Frontal cortex (tissue), 4 donors: ENCODE data around the gene FIS1. TPM values are rescaled to one million over a fixed set of nuclear protein-coding genes. Genes with fewer than 3 reads are reported as not detected.

Experiments
- DNase-seq, 2 donors: peaks; one replicate each; pipeline ENCODE4 v3.0.0; 2012; ENCODE audit warnings: low spot score in 2 of 2
- FAIRE-seq: peaks from 2 replicates; lab custom pipeline; 2012; peaks lifted over from hg19 to GRCh38; lab: Jason Lieb, UNC
- total RNA-seq: library from RNA; depleted of rRNA; stranded (reverse); fragments of >200 nt; gene quantifications from one replicate; pipeline ENCODE4 v1.2.3, GENCODE V29; 2014
- donor health status: control.
- donor health status: control.
- donor health status: control.

Gene FIS1
- total RNA-seq, 1 donor from 2014 or later: 58.7 TPM

DNA sequence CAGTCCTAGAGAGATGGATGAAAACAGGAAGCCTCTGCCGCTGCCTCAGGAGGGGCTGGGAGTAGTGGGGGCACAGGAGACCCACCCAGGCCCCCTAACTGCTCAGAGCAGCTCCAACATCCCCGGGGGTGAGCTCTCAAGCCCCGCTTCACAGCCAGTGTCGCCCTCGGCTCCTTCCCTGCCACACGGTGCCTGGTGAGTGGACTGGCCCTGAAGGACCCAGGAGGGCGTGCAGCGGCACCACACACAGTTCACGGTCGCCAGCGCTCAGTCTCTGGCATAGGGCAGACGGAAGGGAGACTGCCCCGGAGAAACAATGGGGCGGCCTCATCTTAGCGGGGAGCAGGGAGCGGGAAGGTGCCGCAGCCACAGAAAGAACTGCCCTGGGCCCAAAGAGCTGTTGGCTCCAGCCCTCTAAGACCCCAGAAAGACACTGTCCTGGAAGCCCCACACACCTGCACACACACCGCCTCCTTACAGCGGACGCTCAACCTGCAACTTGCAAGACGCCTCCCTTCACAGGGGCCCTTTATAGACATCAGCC lies 8.5 kb downstream of the FIS1 start:
- DNase-seq: no peak

DNA sequence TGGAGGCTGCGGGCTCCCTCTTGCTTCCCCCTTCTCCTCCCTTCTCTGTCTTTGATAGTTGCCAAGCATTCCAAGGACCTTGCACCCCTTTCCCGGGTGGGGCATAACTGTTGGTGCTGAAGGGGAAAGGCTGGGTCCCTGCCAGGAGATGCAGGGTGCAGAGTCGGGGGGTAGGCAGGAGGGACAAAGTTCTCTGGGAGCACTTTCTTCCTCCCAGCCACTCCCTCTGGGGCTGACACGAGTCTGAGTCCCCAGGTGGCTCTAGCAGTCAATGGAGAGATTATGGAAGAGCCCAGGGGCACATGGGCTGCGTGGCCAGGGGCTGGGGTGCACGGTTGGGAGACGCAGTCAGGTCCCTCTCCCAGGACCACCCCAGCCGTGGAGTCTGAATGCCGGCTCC lies 9.4 kb downstream of the FIS1 start:
- no peak for FAIRE-seq

More for the DNA sequence above, 8.5 kb downstream of the FIS1 start:
- no peak for FAIRE-seq

DNA sequence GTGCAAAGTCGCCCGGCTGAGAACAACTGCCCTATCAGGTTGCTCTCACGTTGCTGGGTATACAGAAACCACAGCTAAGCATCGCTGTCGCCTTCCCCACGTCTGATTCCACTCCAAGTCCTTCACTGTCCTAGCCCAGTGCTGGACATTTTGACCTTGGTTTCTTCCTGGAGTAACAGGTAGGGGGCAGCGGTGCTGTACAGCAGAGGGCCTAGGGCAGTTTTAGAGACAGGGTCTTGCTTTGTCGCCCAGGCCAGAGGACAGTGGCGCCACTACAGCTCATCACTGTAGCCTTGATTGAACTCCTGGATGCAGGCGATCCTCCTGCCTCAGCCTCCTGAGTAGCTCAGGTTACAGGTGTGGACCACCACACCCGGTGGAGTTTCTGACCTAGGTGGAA lies 9.8 kb downstream of the FIS1 start:
- no peak for FAIRE-seq
- DNase-seq: no peak

More for the DNA sequence above, 9.4 kb downstream of the FIS1 start:
- DNase-seq: peak in 1 of 2 donors; percentile 5

DNA sequence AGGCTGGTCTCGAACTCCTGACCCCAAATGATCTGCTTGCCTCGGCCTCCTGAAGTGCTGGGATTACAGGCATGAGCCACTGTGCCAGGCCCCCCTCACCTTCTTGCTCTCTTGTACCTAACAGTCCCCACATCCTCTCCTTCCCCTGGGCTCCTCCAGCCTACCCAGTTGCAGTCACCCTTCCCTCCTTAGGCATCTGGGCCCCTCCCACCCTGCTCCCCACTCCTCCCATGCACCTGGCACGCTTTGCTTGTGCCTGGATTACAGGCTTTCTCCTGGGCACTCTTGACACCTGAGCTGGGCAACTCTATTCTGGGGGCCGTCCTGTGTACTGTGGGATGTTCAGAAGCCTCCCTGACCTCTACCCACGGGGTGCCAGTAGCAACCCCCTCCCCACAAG lies 10.2 kb downstream of the FIS1 start:
- DNase-seq (no peak), FAIRE-seq (no peak)

DNA sequence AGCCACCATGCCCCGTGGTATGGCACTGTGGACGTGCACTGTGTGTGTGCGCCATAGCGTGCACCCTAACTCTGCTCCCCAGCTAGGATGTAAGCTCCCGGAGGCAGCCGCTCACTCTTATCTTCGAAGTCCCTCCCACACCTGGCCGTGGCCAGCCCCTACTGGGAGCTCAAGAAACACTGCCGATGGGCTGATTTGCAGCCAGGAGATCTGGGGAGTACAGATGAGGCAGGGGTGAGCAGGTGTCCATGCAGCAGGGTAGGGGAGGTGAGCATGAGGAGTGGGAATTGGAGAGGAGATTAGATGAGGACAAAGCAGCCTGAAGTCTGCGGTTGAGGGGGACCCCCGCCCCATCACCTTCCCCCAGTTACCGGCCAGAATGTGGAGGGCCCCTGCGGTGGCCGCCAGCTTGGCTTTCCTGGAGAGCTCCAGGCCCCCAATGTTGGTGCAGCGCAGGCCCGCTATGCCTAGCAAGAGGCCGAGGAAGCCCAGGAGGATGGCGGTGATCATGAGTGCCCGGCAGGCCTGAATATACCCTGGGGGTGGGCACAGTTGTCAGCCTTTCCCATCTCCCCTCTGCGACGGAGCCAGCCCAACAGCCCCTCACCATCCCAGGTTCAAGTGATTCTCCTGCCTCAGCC lies 10.9 kb downstream of the FIS1 start:
- no peak for FAIRE-seq
- DNase-seq: no peak

DNA sequence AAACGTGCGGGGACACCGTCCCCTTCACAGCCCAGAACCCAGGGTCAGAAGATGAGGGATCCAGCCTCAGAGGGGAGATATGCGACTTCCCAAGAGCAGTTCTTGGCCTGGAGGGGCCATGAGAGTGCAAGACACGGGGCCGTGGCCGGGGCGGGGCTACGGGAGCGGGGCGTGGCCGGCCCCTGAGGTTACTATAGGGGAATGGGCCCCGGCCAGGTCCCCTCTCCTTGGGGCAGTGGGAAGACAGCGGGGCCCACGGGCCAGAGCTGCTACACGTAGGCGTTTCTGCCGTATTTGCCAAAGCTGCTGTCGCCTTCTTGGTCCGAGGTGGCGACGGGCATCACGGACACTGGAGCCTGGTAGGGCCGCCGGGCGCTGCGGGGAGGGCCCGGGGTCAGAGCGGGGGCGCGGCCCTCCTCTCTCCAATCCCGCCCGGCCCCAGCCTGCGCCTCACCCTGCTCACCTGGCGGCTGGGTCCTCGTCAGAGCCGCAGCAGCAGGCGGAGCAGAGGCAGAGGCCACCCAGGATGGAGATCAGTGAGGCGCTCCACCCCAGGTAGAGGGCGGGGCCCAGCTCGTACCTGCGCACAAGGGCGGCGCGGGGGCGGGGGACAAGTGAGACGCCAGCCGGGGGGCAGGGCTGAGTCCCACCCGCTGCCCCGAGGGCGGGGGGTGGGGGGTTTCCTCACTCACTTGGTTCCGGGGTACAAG lies 12.6 kb downstream of the FIS1 start:
- FAIRE-seq (no peak), DNase-seq (no peak)

DNA sequence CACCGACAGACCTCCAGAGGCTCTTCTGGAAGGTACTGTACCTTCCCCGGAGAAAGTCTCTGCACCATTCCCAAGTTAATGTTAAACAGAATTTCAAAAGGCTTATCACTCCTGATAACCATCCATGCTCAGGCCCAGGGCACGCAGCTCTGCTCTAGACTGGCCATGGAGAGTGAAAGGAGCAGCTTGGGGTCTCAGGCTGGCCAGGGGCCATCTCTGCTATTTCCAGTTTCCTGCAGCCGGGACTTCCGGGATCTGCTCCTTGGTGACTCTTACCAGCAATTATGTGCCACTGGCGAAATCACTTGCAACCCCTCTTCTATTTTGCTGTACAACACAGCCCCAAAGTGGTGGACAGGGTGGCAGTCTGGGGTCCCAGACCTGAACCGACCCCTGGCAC lies 13.2 kb downstream of the FIS1 start:
- FAIRE-seq: no peak
- no peak for DNase-seq

DNA sequence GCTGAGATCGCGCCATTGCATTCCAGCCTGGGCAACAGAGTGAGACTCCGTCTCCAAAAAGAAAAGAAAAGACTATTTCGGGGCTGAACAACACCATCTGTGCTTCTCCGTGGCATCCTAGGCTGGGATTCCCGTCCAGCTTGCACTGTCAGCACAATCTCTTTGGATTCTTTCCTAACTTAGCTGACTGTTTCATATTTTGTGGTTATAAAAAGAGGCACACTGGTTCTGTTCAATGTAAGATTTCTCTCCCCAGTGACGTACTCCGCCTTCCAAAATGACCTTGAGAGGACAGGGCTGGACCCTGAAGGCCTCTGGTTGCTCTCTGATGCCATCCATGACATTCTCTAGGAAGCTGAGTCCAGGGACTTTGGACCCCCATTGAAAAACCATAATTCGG lies 18.2 kb downstream of the FIS1 start:
- DNase-seq: no peak

DNA sequence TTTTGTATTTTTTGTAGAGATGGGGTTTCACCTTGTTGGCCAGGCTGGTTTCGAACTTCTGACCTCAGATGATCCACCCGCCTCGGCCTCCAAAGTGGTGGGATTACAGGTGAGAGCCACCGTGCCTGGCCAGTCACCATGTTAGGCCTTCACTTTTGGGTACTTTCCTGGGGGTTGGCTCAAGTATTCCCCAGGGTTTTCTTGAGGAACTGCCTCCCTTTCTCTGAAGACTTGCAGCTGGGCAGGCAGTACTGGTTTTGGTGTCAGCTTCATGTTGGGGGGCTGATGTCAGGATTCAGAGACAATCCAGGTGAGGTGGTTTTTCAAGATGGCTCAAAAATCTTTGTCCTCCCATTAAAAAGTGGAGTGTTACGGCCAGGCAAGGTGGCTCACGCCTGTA lies 19.2 kb downstream of the FIS1 start:
- no peak for DNase-seq
- no peak for FAIRE-seq

More for the DNA sequence above, 18.2 kb downstream of the FIS1 start:
- no peak for FAIRE-seq

DNA sequence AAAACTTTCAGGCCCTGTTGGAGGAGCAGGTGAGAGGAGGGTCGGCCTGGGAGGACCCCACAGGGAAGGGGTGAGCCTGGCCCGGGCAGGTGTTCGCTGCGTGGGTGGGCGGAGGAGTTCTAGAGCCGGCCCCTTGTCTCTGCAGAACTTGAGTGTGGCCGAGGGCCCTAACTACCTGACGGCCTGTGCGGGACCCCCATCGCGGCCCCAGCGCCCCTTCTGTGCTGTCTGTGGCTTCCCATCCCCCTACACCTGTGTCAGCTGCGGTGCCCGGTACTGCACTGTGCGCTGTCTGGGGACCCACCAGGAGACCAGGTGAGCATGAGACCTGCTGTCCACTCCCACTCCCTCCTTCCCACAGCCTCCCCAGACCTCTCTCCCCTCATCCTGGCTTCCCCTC lies 21.4 kb downstream of the FIS1 start:
- no peak for DNase-seq
- FAIRE-seq: no peak

DNA sequence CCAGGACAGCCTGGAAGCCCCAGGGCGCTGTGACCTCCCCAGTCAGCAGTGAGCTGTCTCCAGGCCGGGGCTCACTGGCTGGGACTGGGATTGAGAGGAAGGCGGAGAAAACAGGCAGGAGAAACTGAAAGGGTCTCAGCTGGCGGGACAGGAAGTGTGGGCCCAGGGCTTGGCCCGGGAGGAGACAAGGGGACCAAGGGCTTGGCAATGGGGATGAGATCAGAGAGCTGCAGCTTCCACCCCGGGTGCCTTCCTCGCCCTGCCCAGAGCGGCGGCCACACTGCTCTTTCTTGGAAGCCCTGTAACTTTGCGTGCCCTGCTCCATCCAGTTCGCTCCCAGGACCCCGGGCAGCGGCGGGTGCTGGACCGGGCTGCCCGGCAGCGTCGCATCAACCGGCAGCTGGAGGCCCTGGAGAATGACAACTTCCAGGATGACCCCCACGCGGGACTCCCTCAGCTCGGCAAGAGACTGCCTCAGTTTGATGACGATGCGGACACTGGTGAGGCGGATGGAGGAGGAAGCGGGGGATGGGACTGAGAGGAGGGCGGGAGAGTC lies 22.5 kb downstream of the FIS1 start:
- DNase-seq: no peak
- FAIRE-seq: no peak

DNA sequence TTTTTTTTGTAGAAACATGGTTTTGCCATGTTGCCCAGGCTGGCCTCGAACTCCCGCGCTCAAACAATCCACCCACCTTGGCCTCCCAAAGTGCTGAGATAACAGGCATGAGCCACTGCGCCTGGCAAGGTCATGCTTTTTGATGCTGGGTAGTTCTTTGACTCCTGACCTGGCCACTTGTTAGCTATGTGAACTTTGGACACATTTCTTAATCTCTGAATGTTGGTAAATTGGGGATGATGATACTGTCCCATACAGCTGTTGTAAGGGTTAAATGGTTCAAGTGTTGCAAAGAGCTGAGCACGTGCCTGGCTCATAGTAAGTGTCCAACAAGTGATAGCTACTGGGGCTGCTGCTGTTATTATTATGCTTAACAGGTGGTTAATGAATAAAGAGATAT lies 24.6 kb downstream of the FIS1 start:
- no peak for DNase-seq
- FAIRE-seq: no peak

DNA sequence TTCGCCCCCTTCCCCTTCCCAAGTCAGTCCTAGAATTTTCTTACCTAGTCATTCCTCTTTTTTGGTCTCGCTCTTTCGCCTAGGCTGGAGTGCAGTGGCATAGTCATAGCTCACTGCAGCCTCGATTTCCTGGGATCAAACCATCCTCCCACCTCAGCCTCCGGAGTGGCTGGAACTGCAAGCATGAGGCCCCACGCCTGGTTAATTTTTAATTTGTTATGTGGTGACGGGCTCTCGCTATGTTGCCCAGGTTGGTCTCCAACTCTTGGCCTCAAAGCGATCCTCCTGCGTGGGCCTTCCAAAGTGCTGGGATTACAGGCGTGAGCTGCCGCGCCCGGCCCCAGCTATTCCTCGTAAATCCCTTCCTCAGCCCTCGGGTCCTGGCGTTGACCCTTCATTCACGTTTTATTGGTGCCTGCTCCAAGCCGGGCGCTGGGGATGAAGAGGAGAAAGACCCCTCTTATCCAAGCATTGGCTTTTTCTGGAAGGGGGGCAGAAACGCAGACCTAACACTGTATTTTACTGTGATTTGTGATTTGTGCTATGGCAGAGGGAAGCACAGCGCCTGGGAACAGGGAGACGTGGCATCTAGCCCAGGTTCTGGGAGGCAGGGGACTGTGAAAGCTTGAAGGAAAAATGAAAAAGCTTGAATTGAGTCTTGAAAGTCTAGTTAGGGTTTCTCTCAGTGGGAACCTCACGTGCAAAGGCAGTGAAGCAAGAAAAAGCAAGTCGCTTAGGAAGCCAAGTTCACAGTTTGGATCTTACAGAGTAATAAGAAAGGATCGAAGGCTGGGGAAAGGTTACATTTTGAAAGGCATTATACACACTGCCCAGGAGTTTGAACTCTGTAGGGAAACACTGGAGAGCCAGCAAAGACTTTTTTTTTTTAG lies 26.4 kb downstream of the FIS1 start:
- FAIRE-seq: no peak

DNA sequence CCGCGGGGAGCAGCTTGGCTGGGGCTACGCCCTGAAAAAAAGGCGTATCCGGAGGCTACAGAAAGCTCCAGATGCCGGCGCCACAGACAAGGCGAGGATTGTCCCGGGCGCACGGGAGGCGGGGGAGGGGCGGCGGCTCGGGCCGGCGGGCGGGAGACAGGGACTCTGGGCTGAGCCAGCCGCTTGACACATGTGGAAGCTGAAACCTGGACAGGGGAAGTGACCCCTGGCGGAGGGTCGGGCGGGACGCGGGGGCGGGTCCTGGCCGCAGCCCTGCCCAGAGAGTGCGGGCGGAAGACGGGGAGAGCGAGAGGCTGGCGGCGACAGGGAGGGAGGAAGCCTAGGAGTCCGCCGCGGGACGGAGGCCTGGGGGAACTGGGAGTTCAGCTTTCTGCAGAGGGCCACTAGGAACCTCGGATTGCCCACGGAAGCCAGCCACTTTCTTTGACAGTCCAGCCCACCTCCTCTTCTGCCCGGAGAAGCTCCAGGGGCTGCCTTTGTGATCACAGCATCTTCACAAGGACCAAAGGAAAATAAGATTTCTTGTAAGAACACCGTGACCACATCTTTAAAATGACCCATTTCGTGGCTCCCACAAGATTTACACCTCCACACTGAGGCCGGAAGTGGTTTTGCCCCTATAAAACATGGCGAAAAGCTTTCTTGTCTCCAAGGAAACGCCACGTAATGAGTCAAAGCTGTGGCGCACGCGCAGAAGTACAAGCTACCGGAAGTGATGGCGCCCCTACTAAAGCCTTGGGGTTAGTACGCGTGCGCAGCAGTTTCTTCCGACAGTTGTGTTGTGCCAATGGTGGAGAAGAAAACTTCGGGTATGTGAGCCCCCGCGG lies 27.3 kb downstream of the FIS1 start, which contains the start of the genes PLOD3 and ZNHIT1:
PLOD3 (minus strand) TSS at position 194 of the 848 bp plus-strand sequence. CDS start 307 bp downstream, outside the sequence.
ZNHIT1 (plus strand) TSS at position 778 of the 848 bp plus-strand sequence; CDS start at position 809, 31 bp downstream.
- peak; percentile 97 for DNase-seq
- no peak for FAIRE-seq

More for the DNA sequence above, 26.4 kb downstream of the FIS1 start:
- DNase-seq: no peak

DNA sequence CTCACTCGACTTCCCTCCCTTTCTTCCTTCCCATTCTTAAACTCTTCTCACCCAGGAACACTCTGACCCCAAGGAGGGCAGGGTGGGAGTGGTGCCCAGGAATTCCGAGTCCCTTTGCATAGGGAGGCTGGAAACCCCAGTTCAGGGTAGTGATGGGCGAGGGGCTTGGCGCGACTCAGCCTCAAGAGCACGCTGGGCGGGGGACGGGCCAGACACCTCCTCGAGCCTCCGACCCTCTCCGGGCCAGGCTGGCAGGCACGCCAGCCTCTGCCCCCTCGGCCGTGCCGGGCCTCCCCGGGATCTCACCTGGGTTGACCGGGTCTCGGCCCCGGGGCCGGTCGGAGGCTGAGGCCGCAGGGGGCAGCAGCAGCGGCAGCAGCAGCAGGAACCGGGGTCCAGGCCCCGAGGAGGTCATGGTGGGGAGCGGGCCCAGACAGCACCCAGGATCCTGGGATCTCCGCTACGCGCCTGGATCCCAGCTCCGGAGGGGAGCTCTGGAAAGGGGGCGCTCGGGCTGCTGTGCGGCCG lies 28.0 kb downstream of the FIS1 start:
- FAIRE-seq: no peak
- no peak for DNase-seq

DNA sequence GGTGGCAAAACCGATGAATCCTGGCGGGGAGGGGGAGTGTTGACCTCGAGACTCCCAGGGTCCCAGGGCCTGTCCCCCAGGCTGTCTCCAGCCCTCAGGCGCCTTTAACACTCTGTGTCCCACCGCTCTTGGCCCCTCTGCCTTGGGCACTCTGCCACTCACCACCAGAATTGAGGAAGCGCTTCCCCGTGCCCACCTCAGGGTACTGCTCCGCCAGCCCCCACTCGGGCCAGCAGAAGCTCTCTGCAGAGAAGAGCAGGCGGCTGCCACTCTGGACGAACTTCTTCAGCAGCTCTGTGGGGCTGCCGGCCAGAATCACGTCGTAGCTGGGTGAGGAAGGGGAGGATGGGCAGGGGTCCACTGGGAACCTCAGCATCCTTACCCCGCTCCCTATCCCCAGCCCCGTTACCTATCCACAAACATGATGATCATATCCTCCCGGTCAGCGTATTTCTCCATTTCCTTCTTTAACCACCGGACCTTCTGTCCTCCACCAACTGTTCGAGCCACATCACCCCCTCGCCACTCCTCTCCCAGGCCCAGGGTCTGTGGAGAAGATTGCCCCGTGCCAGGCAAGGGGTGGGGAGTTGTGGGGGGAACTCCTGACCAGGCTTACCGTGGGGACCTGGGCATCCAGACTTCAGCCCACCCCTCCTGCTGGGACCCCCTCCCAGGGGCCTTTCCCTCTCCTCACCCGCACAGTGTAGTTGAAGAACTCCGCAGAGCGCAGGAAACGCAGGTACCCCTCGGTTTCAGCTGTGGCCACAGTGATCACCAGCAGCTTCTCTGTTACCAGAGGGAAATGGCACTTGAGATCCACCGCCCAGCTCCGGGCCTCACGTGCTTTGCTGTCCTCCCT lies 28.7 kb downstream of the FIS1 start:
- peak in 1 of 2 donors; percentile 49 for DNase-seq
- FAIRE-seq: no peak

DNA sequence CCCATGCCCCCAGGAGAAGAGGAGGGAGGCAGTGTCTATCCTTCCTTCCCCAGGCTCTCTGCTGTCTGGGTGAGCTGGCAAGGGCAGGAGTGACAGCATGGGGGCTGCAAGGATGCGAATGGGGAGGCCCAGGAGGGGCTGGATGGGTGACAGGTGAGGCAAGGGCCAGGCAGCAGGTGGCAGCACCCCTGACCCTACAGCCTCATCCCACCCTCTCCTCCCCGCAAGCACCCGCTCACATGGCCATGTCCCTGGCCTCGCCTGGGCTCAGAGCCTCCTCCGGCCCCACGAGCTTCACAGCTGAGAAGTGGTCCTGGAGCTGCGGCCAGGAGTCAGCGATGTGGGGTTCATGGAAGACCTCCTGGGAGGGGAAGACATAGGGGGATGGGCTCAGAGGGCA lies 32.9 kb downstream of the FIS1 start:
- no peak for FAIRE-seq

DNA sequence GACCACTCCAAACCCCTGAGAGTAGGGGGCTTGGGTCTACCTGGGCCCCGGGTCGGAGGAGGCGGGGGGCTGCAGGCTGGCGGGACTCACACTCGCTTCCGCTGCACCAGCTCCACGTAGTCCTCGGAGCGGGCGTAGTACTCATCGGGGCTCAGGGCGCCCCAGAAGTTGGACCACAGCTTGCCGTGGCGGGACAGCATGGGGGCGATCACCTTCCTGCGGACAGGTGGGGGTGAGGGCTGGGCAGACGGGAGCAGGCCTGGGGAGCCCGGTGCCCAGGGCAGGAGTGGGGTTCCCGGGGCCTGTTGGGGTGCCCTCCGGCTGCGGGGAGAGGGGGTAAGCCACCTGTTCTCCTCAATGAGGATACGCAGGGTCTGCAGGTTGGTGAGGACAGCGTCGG lies 33.4 kb downstream of the FIS1 start:
- DNase-seq (no peak), FAIRE-seq (no peak)

More for the DNA sequence above, 32.9 kb downstream of the FIS1 start:
- no peak for DNase-seq
